ENCODE data around the gene MORF4L2.

Gene MORF4L2

DNA sequence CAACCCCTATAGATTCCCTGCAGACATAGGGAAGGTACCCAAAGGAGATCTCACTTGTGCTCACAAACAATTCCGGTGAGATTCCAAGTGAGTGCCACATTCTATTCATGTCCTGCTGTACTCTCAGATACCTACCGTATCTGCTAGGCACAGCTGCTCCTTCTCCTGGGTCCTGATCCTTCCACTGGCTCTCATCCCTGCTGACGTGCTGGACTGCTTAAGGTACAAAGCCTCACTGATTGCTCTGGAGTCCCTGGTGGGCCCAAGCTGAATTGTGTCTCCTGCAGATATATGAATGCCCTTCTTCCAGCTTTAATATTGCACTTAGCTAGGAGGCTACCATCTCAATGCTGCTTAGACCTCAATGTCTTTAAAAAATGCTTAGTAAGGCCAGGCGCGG, 55.4 kb downstream of the MORF4L2 start:
- DNase-seq (ENCODE audit: low spot score): no peak

DNA sequence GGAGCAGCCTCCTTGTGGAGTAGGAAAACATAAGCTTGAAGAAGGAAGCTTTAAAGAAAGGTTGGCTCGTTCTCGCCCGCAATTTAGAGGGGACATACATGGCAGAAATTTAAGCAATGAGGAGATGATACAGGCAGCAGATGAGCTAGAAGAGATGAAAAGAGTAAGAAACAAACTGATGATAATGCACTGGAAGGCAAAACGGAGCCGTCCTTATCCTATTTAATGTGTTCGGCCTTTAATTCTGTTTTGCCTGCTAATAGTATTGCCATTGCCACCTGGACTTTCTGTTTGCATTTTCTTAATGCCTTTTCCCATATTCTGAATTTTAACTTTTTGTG, 56.4 kb downstream of the MORF4L2 start:
- DNase-seq (ENCODE audit: low spot score): no peak

DNA sequence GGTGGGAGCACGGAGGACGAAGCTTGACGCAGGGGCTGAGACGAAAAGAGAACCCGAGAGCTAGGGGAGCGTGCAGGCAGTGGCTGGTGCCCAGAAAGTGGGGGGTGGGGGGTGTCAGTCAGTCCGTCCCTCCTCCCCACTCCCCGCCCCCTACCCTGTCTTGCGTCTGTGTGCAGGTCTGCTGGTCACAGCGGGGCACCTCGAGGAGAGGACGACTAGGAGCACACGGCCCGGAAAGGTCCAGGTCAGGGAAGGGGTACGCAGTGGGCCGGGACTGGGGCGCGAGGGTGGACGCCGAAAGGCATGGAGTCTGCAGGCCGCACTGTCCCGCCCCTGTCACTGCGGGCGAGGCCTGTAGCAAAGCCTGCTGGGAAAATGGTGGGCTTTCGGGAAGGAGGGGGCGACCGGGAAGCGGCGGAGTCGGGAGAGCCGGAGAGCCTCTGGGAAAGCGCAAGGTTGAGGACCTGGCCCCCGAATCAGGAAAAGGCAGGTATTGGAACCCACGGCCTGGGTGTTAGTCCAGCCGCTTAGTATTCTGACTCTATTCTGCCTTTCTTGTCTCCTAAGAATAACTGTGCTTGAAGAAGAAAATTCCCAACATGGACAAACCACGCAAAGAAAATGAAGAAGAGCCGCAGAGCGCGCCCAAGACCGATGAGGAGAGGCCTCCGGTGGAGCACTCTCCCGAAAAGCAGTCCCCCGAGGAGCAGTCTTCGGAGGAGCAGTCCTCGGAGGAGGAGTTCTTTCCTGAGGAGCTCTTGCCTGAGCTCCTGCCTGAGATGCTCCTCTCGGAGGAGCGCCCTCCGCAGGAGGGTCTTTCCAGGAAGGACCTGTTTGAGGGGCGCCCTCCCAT, 57.0 kb downstream of the MORF4L2 start:
- peak; percentile 79 for DNase-seq (ENCODE audit: low spot score)

- DNase-seq (ENCODE audit: low spot score): peak; percentile 73
Observed at GRCh38 chrX:103628386-103629317, 57.8 kb downstream of the MORF4L2 start, which contains the start of gene TCEAL1. Gene TCEAL1, plus strand, starts transcription at chrX:103628975. Its CDS starts 942 bp downstream, at chrX:103629917.

DNA sequence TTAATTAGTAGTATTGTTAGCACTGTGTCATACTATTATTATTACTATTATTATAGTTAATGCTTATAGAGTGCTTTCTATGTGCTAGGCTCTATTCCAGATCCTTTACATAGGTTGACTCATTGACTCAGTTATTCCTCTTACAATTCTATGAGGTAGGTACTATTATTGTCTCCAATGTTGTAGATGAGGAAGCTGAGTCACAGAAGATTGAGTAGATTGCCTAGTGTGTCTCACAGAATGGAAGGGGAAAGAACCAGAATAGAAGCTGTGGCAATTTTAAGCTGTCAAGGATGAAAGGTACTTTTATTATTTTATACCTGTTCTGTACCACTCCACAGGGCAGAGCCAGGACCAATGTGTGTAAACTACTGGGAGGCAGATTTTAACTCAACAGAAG, 59.6 kb downstream of the MORF4L2 start:
- DNase-seq (ENCODE audit: low spot score): no peak

Data from pons (tissue), 1 donor.